ENCODE measurements around the gene OR4A16. TPM values are rescaled to one million over a fixed set of nuclear protein-coding genes. Genes with fewer than 3 reads are reported as not detected.

Gene OR4A16
- total RNA-seq (ENCODE audit: insufficient read depth, low replicate concordance) = 4.8 TPM

- no peak for DNase-seq (ENCODE audit: low spot score)
Measured at GRCh38 chr11:55342901-55343300, at the start of gene OR4A16. TSS of gene OR4A16 (plus strand) at chr11:55343201. CDS start at chr11:55343201, 0 bp downstream.

- no peak for DNase-seq (ENCODE audit: low spot score)
Measured at GRCh38 chr11:55324500-55324899, 18.5 kb upstream of the OR4A16 start.

- no peak for DNase-seq (ENCODE audit: low spot score)
Measured at GRCh38 chr11:55345306-55345705, 2.3 kb downstream of the OR4A16 start.

- DNase-seq (ENCODE audit: low spot score) = no peak
Measured at GRCh38 chr11:55349032-55349431, 6.0 kb downstream of the OR4A16 start.

- no peak for DNase-seq (ENCODE audit: low spot score)
Measured at GRCh38 chr11:55357560-55358184, 14.7 kb downstream of the OR4A16 start.

GRCh38 chr11:55367674-55368073, 24.7 kb downstream of the OR4A16 start, which contains the start of gene OR4A15:
TSS of gene OR4A15 (plus strand) at chr11:55367974. CDS start at chr11:55367974, 0 bp downstream.
- DNase-seq (ENCODE audit: low spot score) = no peak

Other genes starting within 250 kb of the OR4A16 start
- not detected for gene TRIM48, start 81.0 kb upstream of the OR4A16 start, total RNA-seq (ENCODE audit: insufficient read depth, low replicate concordance)
- 5.1 TPM for gene OR4A15, start 24.8 kb downstream of the OR4A16 start, total RNA-seq (ENCODE audit: insufficient read depth, low replicate concordance)
- not detected for gene OR4C15, start 211.3 kb downstream of the OR4A16 start, total RNA-seq (ENCODE audit: insufficient read depth, low replicate concordance)
- 9.6 TPM for gene OR4C16, start 228.9 kb downstream of the OR4A16 start, total RNA-seq (ENCODE audit: insufficient read depth, low replicate concordance)

All from umbilical cord (tissue), 2 donors.